HG03565 (cell line): Measurements from ENCODE around the gene PTPN21.

Experiments
- ATAC-seq: cut with Tn5 transposase; IDR thresholded peaks from one replicate; pipeline ENCODE4 v1.9.1; 2021; ENCODE audit warnings: mild to moderate bottlenecking, moderate library complexity; ENCODE audit not compliant: unreplicated experiment

PTPN21 gene

GRCh38 chr14:88473791-88474190, 81.0 kb downstream of the PTPN21 start:
- no peak for ATAC-seq

GRCh38 chr14:88470542-88471440, 84.0 kb downstream of the PTPN21 start:
- ATAC-seq: no peak

GRCh38 chr14:88468406-88468805, 86.4 kb downstream of the PTPN21 start:
- ATAC-seq: no peak

- ATAC-seq: no peak
These were observed 91.5 kb downstream of the PTPN21 start for GRCh38 chr14:88463318-88463717.

- no peak for ATAC-seq
These were observed 99.9 kb downstream of the PTPN21 start for GRCh38 chr14:88454886-88455285.

- ATAC-seq: no peak
These were observed 102.6 kb downstream of the PTPN21 start for GRCh38 chr14:88452231-88452630.

- no peak for ATAC-seq
These were observed 115.7 kb downstream of the PTPN21 start for GRCh38 chr14:88439088-88439487.

GRCh38 chr14:88437658-88438057, 117.1 kb downstream of the PTPN21 start:
- no peak for ATAC-seq

GRCh38 chr14:88430976-88431375, 123.8 kb downstream of the PTPN21 start:
- ATAC-seq: no peak

GRCh38 chr14:88426271-88426670, 128.5 kb downstream of the PTPN21 start:
- no peak for ATAC-seq

- ATAC-seq: no peak
These were observed 130.2 kb downstream of the PTPN21 start for GRCh38 chr14:88424573-88424972.

GRCh38 chr14:88422919-88423650, 131.7 kb downstream of the PTPN21 start:
- ATAC-seq: no peak

- no peak for ATAC-seq
These were observed 132.8 kb downstream of the PTPN21 start for GRCh38 chr14:88422047-88422446.

- ATAC-seq: no peak
These were observed 133.5 kb downstream of the PTPN21 start for GRCh38 chr14:88421286-88421685.

GRCh38 chr14:88420187-88420586, 134.6 kb downstream of the PTPN21 start:
- ATAC-seq: no peak

- ATAC-seq: no peak
These were observed 137.2 kb downstream of the PTPN21 start for GRCh38 chr14:88417594-88417993.
